ENCODE results near the gene UBE2D4. TPM values are rescaled to one million over a fixed set of nuclear protein-coding genes. Genes with fewer than 3 reads are reported as not detected.

The UBE2D4 gene
- total RNA-seq, 1 donor from 2014 or later: 9.3 TPM

GRCh38 chr7:43937444-43937843, 11.2 kb downstream of the UBE2D4 start:
- H3K4me1 Mint-ChIP-seq (ENCODE audit: unreplicated experiment): no peaks in the 10 kb centered on the region
- H3K9me3 Mint-ChIP-seq (ENCODE audit: unreplicated experiment): no peaks in the 10 kb centered on the region
- H3K36me3 Mint-ChIP-seq (ENCODE audit: low read depth, unreplicated experiment): no peaks in the 10 kb centered on the region
- no peak overlapping the region for H3K4me3 Mint-ChIP-seq (ENCODE audit: unreplicated experiment)
- TF ChIP-seq CTCF (IDR thresholded peaks at IDR 0.05; ENCODE audit: unreplicated experiment): no peak
- H3K27me3 Mint-ChIP-seq (ENCODE audit: unreplicated experiment): no peaks in the 10 kb centered on the region
- no peak for DNase-seq (ENCODE audit: low spot score)
- H3K27ac Mint-ChIP-seq (ENCODE audit: unreplicated experiment): no peak overlapping the region

GRCh38 chr7:43938892-43939482, 12.8 kb downstream of the UBE2D4 start:
- Mint-ChIP-seq H3K36me3 (ENCODE audit: low read depth, unreplicated experiment) (no peaks in the 10 kb centered on the region), H3K27me3 (ENCODE audit: unreplicated experiment) (peaks cover 3% of the 10 kb centered on the region), H3K9me3 (ENCODE audit: unreplicated experiment) (no peaks in the 10 kb centered on the region), H3K4me1 (ENCODE audit: unreplicated experiment) (no peaks in the 10 kb centered on the region), H3K4me3 (ENCODE audit: unreplicated experiment) (no peak overlapping the region), H3K27ac (ENCODE audit: unreplicated experiment) (no peak overlapping the region)
- no peak for DNase-seq (ENCODE audit: low spot score)
- TF ChIP-seq CTCF (IDR thresholded peaks at IDR 0.05; ENCODE audit: unreplicated experiment): no peak

- Mint-ChIP-seq H3K27ac (ENCODE audit: unreplicated experiment) (no peak overlapping the region), H3K4me1 (ENCODE audit: unreplicated experiment) (no peaks in the 10 kb centered on the region), H3K27me3 (ENCODE audit: unreplicated experiment) (peaks cover 3% of the 10 kb centered on the region), H3K36me3 (ENCODE audit: low read depth, unreplicated experiment) (no peaks in the 10 kb centered on the region), H3K4me3 (ENCODE audit: unreplicated experiment) (no peak overlapping the region), H3K9me3 (ENCODE audit: unreplicated experiment) (no peaks in the 10 kb centered on the region)
- no peak for TF ChIP-seq CTCF (IDR thresholded peaks at IDR 0.05; ENCODE audit: unreplicated experiment)
- DNase-seq (ENCODE audit: low spot score): no peak
These were observed 16.0 kb downstream of the UBE2D4 start for GRCh38 chr7:43942250-43942649.

DNA sequence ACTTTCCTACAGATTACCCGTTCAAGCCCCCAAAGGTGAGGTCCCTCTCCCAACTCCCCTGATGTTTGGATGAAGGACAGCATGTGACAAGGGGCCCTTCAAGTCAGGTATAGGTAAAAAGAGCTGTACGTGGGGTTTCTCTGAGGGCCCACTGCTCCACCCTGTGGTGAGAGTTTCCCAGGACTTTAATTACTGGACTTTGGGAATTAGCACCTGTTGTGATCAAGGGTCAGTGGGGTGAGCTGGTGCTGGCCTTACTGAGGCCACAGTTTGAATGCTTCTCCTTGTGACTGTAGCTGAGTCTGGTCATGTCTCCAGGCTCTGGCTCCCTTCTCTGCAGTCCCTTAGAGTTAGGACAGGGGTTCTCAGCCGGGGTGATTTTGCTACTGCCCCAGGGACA, 16.8 kb downstream of the UBE2D4 start:
- no peak for TF ChIP-seq CTCF (IDR thresholded peaks at IDR 0.05; ENCODE audit: unreplicated experiment)
- peaks cover 3% of the 10 kb centered on the region for H3K27me3 Mint-ChIP-seq (ENCODE audit: unreplicated experiment)
- no peaks in the 10 kb centered on the region for H3K9me3 Mint-ChIP-seq (ENCODE audit: unreplicated experiment)

GRCh38 chr7:43943417-43944187, 17.4 kb downstream of the UBE2D4 start:
- DNase-seq (ENCODE audit: low spot score): no peak
- no peak for TF ChIP-seq CTCF (IDR thresholded peaks at IDR 0.05; ENCODE audit: unreplicated experiment)
- Mint-ChIP-seq H3K27me3 (ENCODE audit: unreplicated experiment) (peaks cover 3% of the 10 kb centered on the region), H3K9me3 (ENCODE audit: unreplicated experiment) (no peaks in the 10 kb centered on the region), H3K27ac (ENCODE audit: unreplicated experiment) (no peak overlapping the region), H3K4me3 (ENCODE audit: unreplicated experiment) (no peak overlapping the region), H3K36me3 (ENCODE audit: low read depth, unreplicated experiment) (no peaks in the 10 kb centered on the region), H3K4me1 (ENCODE audit: unreplicated experiment) (no peaks in the 10 kb centered on the region)

More for the DNA sequence above, 16.8 kb downstream of the UBE2D4 start:
- Mint-ChIP-seq H3K4me3 (ENCODE audit: unreplicated experiment) (no peak overlapping the region), H3K4me1 (ENCODE audit: unreplicated experiment) (no peaks in the 10 kb centered on the region), H3K36me3 (ENCODE audit: low read depth, unreplicated experiment) (no peaks in the 10 kb centered on the region), H3K27ac (ENCODE audit: unreplicated experiment) (no peak overlapping the region)
- no peak for DNase-seq (ENCODE audit: low spot score)

Data from endothelial cell (in vitro differentiated cells).